Neuronal stem cell (in vitro differentiated cells): ENCODE measurements around the gene ZNF311.
A peak's percentile ranks its signal among the peaks of the same experiment; 100 is the strongest.

Experiments used
- DNase-seq: peaks from one replicate; pipeline ENCODE4 v3.0.0-alpha.2; 2013; ENCODE audit warnings: low spot score
- H2AFZ ChIP-seq: one replicate; pipeline ENCODE4 v1.6.1; 2013; ENCODE audit warnings: mild to moderate bottlenecking, low read length, inconsistent platforms
- H2AK5ac ChIP-seq: 2 replicates; pipeline ENCODE4 v1.6.1; 2013; ENCODE audit warnings: low read depth, mild to moderate bottlenecking, inconsistent platforms, low read length, moderate library complexity, mixed read lengths
- H2BK120ac ChIP-seq: 2 replicates; pipeline ENCODE4 v1.6.1; 2013; ENCODE audit warnings: low read depth, mild to moderate bottlenecking, inconsistent platforms, low read length, moderate library complexity, mixed read lengths
- H2BK12ac ChIP-seq: one replicate; pipeline ENCODE4 v1.6.1; 2013; ENCODE audit warnings: low read length, inconsistent platforms
- H2BK15ac ChIP-seq: 2 replicates; pipeline ENCODE4 v1.6.1; 2013; ENCODE audit warnings: mild to moderate bottlenecking, low read length, inconsistent platforms, mixed read lengths
- H2BK5ac ChIP-seq: one replicate; pipeline ENCODE4 v1.6.1; 2013; ENCODE audit warnings: inconsistent platforms, mild to moderate bottlenecking, low read length, moderate library complexity
- H3K14ac ChIP-seq: one replicate; pipeline ENCODE4 v1.6.1; 2013; ENCODE audit warnings: low read length, inconsistent platforms
- H3K18ac ChIP-seq: 2 replicates; pipeline ENCODE4 v1.6.1; 2013; ENCODE audit warnings: low read length, inconsistent platforms
- H3K23ac ChIP-seq: 2 replicates; pipeline ENCODE4 v1.6.1; 2013; ENCODE audit warnings: low read depth, mild to moderate bottlenecking, mixed read lengths, low read length, inconsistent platforms; ENCODE audit not compliant: poor library complexity
- H3K27ac ChIP-seq: replicated peaks from 3 replicates; pipeline ENCODE4 v1.5.1; 2013; ENCODE audit warnings: low read length, inconsistent platforms
- H3K27me3 ChIP-seq, 3 experiments: 2 replicates each; pipeline ENCODE4 v1.6.1; 2013; ENCODE audit warnings: low read length in 3 of 3, mild to moderate bottlenecking in 2 of 3, inconsistent platforms in 1 of 3, low read depth in 1 of 3, mixed read lengths in 1 of 3, moderate library complexity in 1 of 3; ENCODE audit not compliant: control insufficient read depth in 3 of 3, insufficient read depth in 3 of 3
- H3K36me3 ChIP-seq, 2 donors: replicated peaks in 1 of 2; 2 replicates each; pipeline ENCODE4 v1.6.1; 2013; ENCODE audit warnings: low read length in 2 of 2; ENCODE audit not compliant: control insufficient read depth in 2 of 2, insufficient read depth in 2 of 2
- H3K4ac ChIP-seq: 2 replicates; pipeline ENCODE4 v1.6.1; 2013; ENCODE audit warnings: inconsistent platforms, mild to moderate bottlenecking, low read length, moderate library complexity
- H3K4me1 ChIP-seq, 2 donors: 1 replicate in 1 of 2; 2 replicates in 1 of 2; pipeline ENCODE4 v1.6.1; 2013; ENCODE audit warnings: low read length in 2 of 2, low read depth in 1 of 2; ENCODE audit not compliant: control insufficient read depth in 2 of 2, insufficient read depth in 1 of 2
- H3K4me2 ChIP-seq: one replicate; pipeline ENCODE4 v1.6.1; 2013; ENCODE audit warnings: mild to moderate bottlenecking, low read length, inconsistent platforms; ENCODE audit not compliant: insufficient read depth, poor library complexity, severe bottlenecking
- H3K4me3 ChIP-seq, 2 donors: 2 replicates each; pipeline ENCODE4 v1.5.1; 2013; ENCODE audit warnings: low read length in 2 of 2, mild to moderate bottlenecking in 2 of 2, inconsistent platforms in 1 of 2, moderate library complexity in 1 of 2
- H3K79me1 ChIP-seq: one replicate; pipeline ENCODE4 v1.6.1; 2013; ENCODE audit warnings: low read depth, mild to moderate bottlenecking, inconsistent platforms, low read length, moderate library complexity
- H3K9ac ChIP-seq: one replicate; pipeline ENCODE4 v1.6.1; 2013; ENCODE audit warnings: mild to moderate bottlenecking, low read depth, low read length, inconsistent platforms; ENCODE audit not compliant: poor library complexity
- H3K9me3 ChIP-seq, 2 donors: replicated peaks in 1 of 2; 2 replicates each; pipeline versions ENCODE3 to v1.6.1; 2013; ENCODE audit warnings: low read length in 2 of 2, mild to moderate bottlenecking in 2 of 2, inconsistent platforms in 1 of 2, low read depth in 1 of 2, mixed read lengths in 1 of 2, moderate library complexity in 1 of 2; ENCODE audit not compliant: control insufficient read depth in 2 of 2, insufficient read depth in 1 of 2
- H4K8ac ChIP-seq: one replicate; pipeline ENCODE4 v1.6.1; 2013; ENCODE audit warnings: low read depth, mild to moderate bottlenecking, inconsistent platforms, low read length, moderate library complexity
- H4K91ac ChIP-seq: one replicate; pipeline ENCODE4 v1.6.1; 2013; ENCODE audit warnings: low read length, low read depth, mild to moderate bottlenecking, inconsistent platforms; ENCODE audit not compliant: poor library complexity
- WGBS, 2 donors: extraction: QIAGEN DNeasy Blood & Tissue Kit; methylation state at CpG; one replicate each; pipeline ENCODE4 v1.1.7; 2013; ENCODE audit warnings: missing lambda C conversion rate in 2 of 2, mixed read lengths in 1 of 2; ENCODE audit not compliant: insufficient read length in 2 of 2, insufficient replicate concordance in 1 of 2; ENCODE audit errors: extremely low coverage in 2 of 2; 5-methylcytosine and 5-hydroxymethylcytosine counted together

Gene ZNF311

GRCh38 chr6:28980137-28980851 is 24.8 kb downstream of the ZNF311 start:
- H3K27me3 ChIP-seq, result peaks cover 0 to 41% (median 0%) of the 10 kb centered on the region in 3 experiments
- no peak overlapping the region for H3K23ac ChIP-seq
- H2BK120ac ChIP-seq, result no peak overlapping the region
- peaks cover 0 to 5% of the 10 kb centered on the region in 2 donors for H3K4me1 ChIP-seq
- peak overlapping the region; percentile 78 for H3K27ac ChIP-seq
- peak overlapping the region; percentile 90 for H2AFZ ChIP-seq
- H3K9me3 ChIP-seq, result no peaks in the 10 kb centered on the region
- WGBS, 2 donors, result no CpG with 5 or more reads among the region's 8 CpGs
- H2BK15ac ChIP-seq, result no peak overlapping the region
- no peak overlapping the region for H3K9ac ChIP-seq
- peak overlapping the region; percentile 44 for H3K18ac ChIP-seq
- H2AK5ac ChIP-seq, result no peak overlapping the region
- H3K4ac ChIP-seq, result no peak overlapping the region
- no peaks in the 10 kb centered on the region for H3K36me3 ChIP-seq
- H3K4me3 ChIP-seq, result peak overlapping the region; percentile 73 to 95
- no peak overlapping the region for H3K14ac ChIP-seq
- H4K91ac ChIP-seq, result no peak overlapping the region
- H2BK5ac ChIP-seq, result no peak overlapping the region
- H3K79me1 ChIP-seq, result no peaks in the 10 kb centered on the region
- H2BK12ac ChIP-seq, result no peak overlapping the region
- H3K4me2 ChIP-seq, result peak overlapping the region; percentile 43
- DNase-seq, result no peak
- H4K8ac ChIP-seq, result no peak overlapping the region

- Histone ChIP-seq H3K9me3 (no peaks in the 10 kb centered on the region), H3K36me3 (no peaks in the 10 kb centered on the region), H3K4me2 (no peak overlapping the region), H3K27me3 (peaks cover 0 to 41% (median 0%) of the 10 kb centered on the region in 3 experiments), H4K8ac (no peak overlapping the region), H3K4ac (no peak overlapping the region), H2AK5ac (no peak overlapping the region), H2BK12ac (no peak overlapping the region), H2BK15ac (no peak overlapping the region), H3K18ac (no peak overlapping the region), H3K27ac (no peak overlapping the region), H3K4me3 (no peak overlapping the region), H3K79me1 (no peaks in the 10 kb centered on the region), H3K4me1 (peaks cover 0 to 5% of the 10 kb centered on the region in 2 donors), H3K14ac (no peak overlapping the region), H2BK120ac (no peak overlapping the region), H2AFZ (no peak overlapping the region), H4K91ac (no peak overlapping the region), H2BK5ac (no peak overlapping the region), H3K9ac (no peak overlapping the region), H3K23ac (no peak overlapping the region)
- WGBS, 2 donors, result no CpG with 5 or more reads among the region's 2 CpGs
- no peak for DNase-seq
Measured at GRCh38 chr6:28979679-28980078, 25.4 kb downstream of the ZNF311 start.

GRCh38 chr6:28978959-28979561 is 26.1 kb downstream of the ZNF311 start:
- Histone ChIP-seq H3K27ac (no peak overlapping the region), H4K8ac (no peak overlapping the region), H3K27me3 (peaks cover 0 to 41% (median 0%) of the 10 kb centered on the region in 3 experiments), H3K18ac (no peak overlapping the region), H2BK120ac (no peak overlapping the region), H3K4me3 (no peak overlapping the region), H3K79me1 (no peaks in the 10 kb centered on the region), H3K14ac (no peak overlapping the region), H3K4me1 (peaks cover 0 to 5% of the 10 kb centered on the region in 2 donors), H2BK15ac (no peak overlapping the region), H2BK12ac (no peak overlapping the region), H3K9me3 (no peaks in the 10 kb centered on the region), H3K23ac (no peak overlapping the region), H4K91ac (no peak overlapping the region), H2AK5ac (no peak overlapping the region), H3K4me2 (no peak overlapping the region), H3K36me3 (no peaks in the 10 kb centered on the region), H3K4ac (no peak overlapping the region), H3K9ac (no peak overlapping the region), H2BK5ac (no peak overlapping the region), H2AFZ (no peak overlapping the region)
- WGBS, 2 donors, result no CpG with 5 or more reads among the region's 5 CpGs
- DNase-seq, result no peak

- no peak overlapping the region for H3K4me2 ChIP-seq
- no peak overlapping the region for H4K91ac ChIP-seq
- no peaks in the 10 kb centered on the region for H3K36me3 ChIP-seq
- H3K18ac ChIP-seq, result no peak overlapping the region
- H3K4ac ChIP-seq, result no peak overlapping the region
- H2BK15ac ChIP-seq, result no peak overlapping the region
- no peaks in the 10 kb centered on the region for H3K9me3 ChIP-seq
- no peak overlapping the region for H2BK120ac ChIP-seq
- no peak overlapping the region for H3K4me3 ChIP-seq
- WGBS, 2 donors, result no CpG with 5 or more reads among the region's 3 CpGs
- H4K8ac ChIP-seq, result no peak overlapping the region
- no peaks in the 10 kb centered on the region for H3K79me1 ChIP-seq
- no peak overlapping the region for H2AFZ ChIP-seq
- no peak overlapping the region for H3K9ac ChIP-seq
- H3K14ac ChIP-seq, result no peak overlapping the region
- no peak overlapping the region for H2AK5ac ChIP-seq
- no peak overlapping the region for H3K23ac ChIP-seq
- no peak overlapping the region for H2BK5ac ChIP-seq
- H3K27ac ChIP-seq, result no peak overlapping the region
- peaks cover 0 to 41% (median 0%) of the 10 kb centered on the region in 3 experiments for H3K27me3 ChIP-seq
- DNase-seq, result no peak
- H3K4me1 ChIP-seq, result peaks cover 0 to 5% of the 10 kb centered on the region in 2 donors
- H2BK12ac ChIP-seq, result no peak overlapping the region
Measured at GRCh38 chr6:28978133-28978491, 27.0 kb downstream of the ZNF311 start.
